OCI-LY7 (cell line): Measurements from ENCODE around the gene HRH3. TPM values are rescaled to one million over a fixed set of nuclear protein-coding genes. Genes with fewer than 3 reads are reported as not detected.

Experiments used
- BruUV-seq: library from RNA; stranded (reverse); fragments of 400-500 nt; replicated peaks from 2 replicates; lab custom pipeline; 2021; lab: Mats Ljungman, UMichigan
- CTCF ChIA-PET: fragments of 300-600 bp; sonication (Branson Sonifier 250); formaldehyde crosslinking; loops from one replicate; lab custom pipeline; 2022; ENCODE audit warnings: antibody characterized with exemption; ENCODE audit not compliant: unreplicated experiment; lab: Charles Lee
- POLR2A ChIA-PET: fragments of 300-600 bp; sonication (Branson Sonifier 250); formaldehyde crosslinking; loops from one replicate; lab custom pipeline; 2022; ENCODE audit warnings: antibody characterized with exemption; lab: Charles Lee
- DNase-seq: peaks from one replicate; pipeline ENCODE4 v3.0.0-alpha.2; 2015; ENCODE audit warnings: low spot score
- H2AFZ ChIP-seq: fragments of 200-600 bp; sonication (generic), shearing (Covaris generic); 2 replicates; pipeline ENCODE4 v1.6.1; 2014; ENCODE audit warnings: mild to moderate bottlenecking, antibody characterized with exemption, low read length, moderate library complexity
- H3K27ac ChIP-seq: fragments of 200-600 bp; sonication (generic); 2 replicates; pipeline ENCODE4 v1.5.1; 2014; ENCODE audit warnings: mixed run types, low read depth, mild to moderate bottlenecking, moderate library complexity, low read length, inconsistent platforms; ENCODE audit not compliant: poor library complexity, severe bottlenecking
- H3K36me3 ChIP-seq: fragments of 200-600 bp; sonication (generic); 2 replicates; pipeline ENCODE4 v1.6.1; 2014; ENCODE audit warnings: mild to moderate bottlenecking, antibody characterized with exemption, low read length, moderate library complexity, mixed read lengths; ENCODE audit not compliant: insufficient read depth
- H3K4me1 ChIP-seq: fragments of 200-600 bp; sonication (generic); 2 replicates; pipeline ENCODE4 v1.5.1; 2014; ENCODE audit warnings: mild to moderate bottlenecking, low read length; ENCODE audit not compliant: insufficient read depth, poor library complexity, severe bottlenecking
- H3K4me2 ChIP-seq: fragments of 200-600 bp; sonication (generic); 2 replicates; pipeline ENCODE4 v1.6.1; 2014; ENCODE audit warnings: mild to moderate bottlenecking, low read length
- H3K4me3 ChIP-seq: fragments of 200-600 bp; sonication (generic); 2 replicates; pipeline ENCODE4 v1.5.1; 2014; ENCODE audit warnings: mild to moderate bottlenecking, low read depth, low read length; ENCODE audit not compliant: poor library complexity, severe bottlenecking
- H3K79me2 ChIP-seq: fragments of 200-600 bp; sonication (generic); 2 replicates; pipeline ENCODE4 v1.6.1; 2016; ENCODE audit warnings: low read depth, mild to moderate bottlenecking, low read length, moderate library complexity, mixed read lengths; ENCODE audit not compliant: insufficient read depth
- H3K9me2 ChIP-seq: fragments of 200-600 bp; sonication (generic); 2 replicates; pipeline ENCODE4 v1.6.1; 2016; ENCODE audit warnings: mild to moderate bottlenecking, low read length, mixed read lengths; ENCODE audit not compliant: insufficient read depth
- H3K9me3 ChIP-seq: fragments of 200-600 bp; sonication (generic); 2 replicates; pipeline ENCODE4 v1.6.1; 2014; ENCODE audit warnings: mild to moderate bottlenecking, mixed run types, low read length, mixed read lengths
- H4K20me1 ChIP-seq: fragments of 200-600 bp; sonication (generic); 2 replicates; pipeline ENCODE4 v1.6.1; 2014; ENCODE audit warnings: mild to moderate bottlenecking, antibody characterized with exemption, low read length, moderate library complexity, mixed read lengths; ENCODE audit not compliant: insufficient read depth
- EZH2phosphoT487 ChIP-seq: fragments of 200-600 bp; sonication (generic); IDR thresholded peaks from 2 replicates; pipeline ENCODE4 v1.6.1; 2018; ENCODE audit warnings: low read depth, borderline replicate concordance, mild to moderate bottlenecking, mixed run types, antibody characterized with exemption, low read length, moderate library complexity, mixed read lengths
- intact Hi-C: fragments of 100-400 bp; cut with micrococcal nuclease; formaldehyde crosslinking; loops from one replicate; pipeline ENCODE4 v1.10.0; 2022; ENCODE audit not compliant: unreplicated experiment
- total RNA-seq, 2 experiments: library from RNA; depleted of rRNA in 1 of 2; stranded (reverse); fragments of >200 nt in 1 of 2; shearing (Covaris generic) in 1 of 2; gene quantifications; 2 replicates each; pipeline ENCODE4 v1.2.3, GENCODE V29; 2014 to 2022
- TF ChIP-seq, protein P1 (sequence below): fragments of 200-600 bp; sonication (generic); conservative IDR thresholded peaks from 2 replicates; pipeline ENCODE4 v1.5.1; 2014; ENCODE audit warnings: mild to moderate bottlenecking, antibody characterized with exemption, low read length, moderate library complexity, mixed read lengths

Gene HRH3
- total RNA-seq, 2 experiments from 2014 or later = not detected

DNA sequence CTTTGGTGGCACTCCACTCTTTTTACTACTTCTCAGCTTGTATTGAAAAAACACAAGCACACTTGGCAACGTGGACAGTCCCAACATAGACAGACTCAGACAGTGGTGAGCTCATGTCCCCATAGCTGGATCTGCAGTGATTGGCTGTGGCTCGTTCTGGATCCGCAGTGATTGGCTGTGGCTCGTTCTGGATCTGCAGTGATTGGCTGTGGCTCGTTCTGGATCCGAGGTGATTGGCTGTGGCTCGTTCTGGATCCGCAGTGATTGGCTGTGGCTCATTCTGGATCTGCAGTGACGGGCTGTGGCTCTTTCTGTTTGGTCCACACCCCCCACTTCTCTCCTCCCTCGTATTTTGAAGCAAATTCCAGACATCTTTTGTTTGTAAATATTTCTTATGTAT, 46.3 kb upstream of the HRH3 start:
- POLR2A ChIA-PET = no interaction called here
- CTCF ChIA-PET = no interaction called here

DNA sequence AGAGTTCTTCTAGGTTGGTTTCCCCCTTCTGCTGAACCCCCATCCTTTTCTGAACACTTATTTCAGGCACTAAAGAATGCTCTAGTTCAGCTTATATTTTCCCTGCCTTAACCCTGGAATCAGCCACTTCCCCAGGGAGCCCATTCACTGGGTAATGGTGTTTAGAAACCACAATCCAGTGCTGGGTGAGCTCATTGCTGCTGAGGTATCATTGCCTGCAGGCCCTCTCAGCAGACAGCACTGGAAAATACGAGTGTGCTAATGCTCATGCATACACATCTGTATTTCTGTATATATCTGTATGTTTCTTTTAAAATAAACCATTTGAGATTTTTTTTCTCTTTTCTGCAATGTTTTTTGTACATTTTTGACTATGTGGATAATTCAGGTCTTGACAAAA, 45.3 kb upstream of the HRH3 start:
- no TSS peak for BruUV-seq
- H2AFZ ChIP-seq = no peak overlapping the region
- H3K36me3 ChIP-seq = peaks cover 26% of the 10 kb centered on the region
- no peak for TF ChIP-seq EZH2phosphoT487
- TF ChIP-seq, protein P1, sequence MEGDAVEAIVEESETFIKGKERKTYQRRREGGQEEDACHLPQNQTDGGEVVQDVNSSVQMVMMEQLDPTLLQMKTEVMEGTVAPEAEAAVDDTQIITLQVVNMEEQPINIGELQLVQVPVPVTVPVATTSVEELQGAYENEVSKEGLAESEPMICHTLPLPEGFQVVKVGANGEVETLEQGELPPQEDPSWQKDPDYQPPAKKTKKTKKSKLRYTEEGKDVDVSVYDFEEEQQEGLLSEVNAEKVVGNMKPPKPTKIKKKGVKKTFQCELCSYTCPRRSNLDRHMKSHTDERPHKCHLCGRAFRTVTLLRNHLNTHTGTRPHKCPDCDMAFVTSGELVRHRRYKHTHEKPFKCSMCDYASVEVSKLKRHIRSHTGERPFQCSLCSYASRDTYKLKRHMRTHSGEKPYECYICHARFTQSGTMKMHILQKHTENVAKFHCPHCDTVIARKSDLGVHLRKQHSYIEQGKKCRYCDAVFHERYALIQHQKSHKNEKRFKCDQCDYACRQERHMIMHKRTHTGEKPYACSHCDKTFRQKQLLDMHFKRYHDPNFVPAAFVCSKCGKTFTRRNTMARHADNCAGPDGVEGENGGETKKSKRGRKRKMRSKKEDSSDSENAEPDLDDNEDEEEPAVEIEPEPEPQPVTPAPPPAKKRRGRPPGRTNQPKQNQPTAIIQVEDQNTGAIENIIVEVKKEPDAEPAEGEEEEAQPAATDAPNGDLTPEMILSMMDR = no peak
- H3K4me1 ChIP-seq = no peaks in the 10 kb centered on the region
- no peak overlapping the region for H3K4me3 ChIP-seq
- no peaks in the 10 kb centered on the region for H3K79me2 ChIP-seq
- ChIA-PET POLR2A (interaction anchor here (0.7 kb wide), 1 partner anchor 338 kb away, joined by 3 read pairs; no protein-coding TSS in a partner anchor), CTCF (no interaction called here)
- H3K9me2 ChIP-seq = no peaks in the 10 kb centered on the region
- no peak overlapping the region for H3K4me2 ChIP-seq
- intact Hi-C loops = no loop called here
- no peaks in the 10 kb centered on the region for H4K20me1 ChIP-seq
- no peaks in the 10 kb centered on the region for H3K9me3 ChIP-seq
- no peak for DNase-seq
- H3K27ac ChIP-seq = no peak overlapping the region

More for the DNA sequence above, 46.3 kb upstream of the HRH3 start:
- Histone ChIP-seq H2AFZ (no peak overlapping the region), H3K36me3 (peaks cover 23% of the 10 kb centered on the region), H4K20me1 (no peaks in the 10 kb centered on the region), H3K4me2 (no peak overlapping the region), H3K9me3 (no peaks in the 10 kb centered on the region), H3K9me2 (no peaks in the 10 kb centered on the region), H3K4me3 (no peak overlapping the region), H3K79me2 (no peaks in the 10 kb centered on the region), H3K4me1 (no peaks in the 10 kb centered on the region), H3K27ac (no peak overlapping the region)
- TF ChIP-seq, protein P1 = no peak
- TF ChIP-seq EZH2phosphoT487 = no peak
- intact Hi-C loops = no loop called here
- BruUV-seq = no TSS peak
- DNase-seq = peak; percentile 37

DNA sequence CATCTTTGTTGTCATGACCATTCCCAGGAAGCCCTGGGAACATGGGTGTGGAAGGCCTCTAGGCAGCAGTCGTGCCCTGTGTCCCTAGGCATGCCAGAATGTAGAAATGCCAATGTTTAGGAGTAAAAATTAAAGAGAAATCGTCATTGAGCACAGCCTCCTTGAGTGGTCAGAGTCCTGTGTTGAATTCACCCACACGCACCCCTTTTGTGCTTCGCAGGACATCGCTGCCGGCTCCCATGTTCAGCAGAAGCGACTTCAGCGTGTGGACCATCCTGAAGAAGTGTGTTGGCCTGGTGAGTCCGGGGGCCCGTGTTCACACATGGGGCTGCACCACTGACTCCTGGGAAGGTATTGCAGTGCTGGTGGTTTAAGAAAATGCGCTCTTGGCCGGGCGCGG, 43.3 kb upstream of the HRH3 start:
- CTCF ChIA-PET = no interaction called here
- H4K20me1 ChIP-seq = no peaks in the 10 kb centered on the region
- no peaks in the 10 kb centered on the region for H3K4me1 ChIP-seq
- H3K4me2 ChIP-seq = no peak overlapping the region
- TF ChIP-seq, protein P1 = no peak
- H3K4me3 ChIP-seq = no peak overlapping the region
- no peaks in the 10 kb centered on the region for H3K79me2 ChIP-seq
- H3K36me3 ChIP-seq = peaks cover 26% of the 10 kb centered on the region
- DNase-seq = no peak
- no peaks in the 10 kb centered on the region for H3K9me3 ChIP-seq
- no peak overlapping the region for H2AFZ ChIP-seq
- H3K9me2 ChIP-seq = no peaks in the 10 kb centered on the region
- intact Hi-C loops = no loop called here
- POLR2A ChIA-PET = no interaction called here
- BruUV-seq = no TSS peak
- no peak overlapping the region for H3K27ac ChIP-seq
